Epithelial cell of esophagus (primary cell): Measurements from ENCODE around the gene BTBD18.

Experiments
- DNase-seq: peaks from one replicate; pipeline ENCODE4 v3.0.0; 2010; ENCODE audit warnings: low read depth
- H3K4me3 ChIP-seq: 2 replicates; pipeline ENCODE4 v1.5.1; 2011; ENCODE audit warnings: mild to moderate bottlenecking, low read length, control low read depth
- CTCF ChIP-seq: IDR thresholded peaks from 2 replicates; pipeline ENCODE4 v1.5.1; 2011; ENCODE audit warnings: low read depth, mild to moderate bottlenecking, low read length, control low read depth, inconsistent platforms; ENCODE audit not compliant: insufficient read depth; ENCODE audit errors: missing control alignments

Gene BTBD18

DNA sequence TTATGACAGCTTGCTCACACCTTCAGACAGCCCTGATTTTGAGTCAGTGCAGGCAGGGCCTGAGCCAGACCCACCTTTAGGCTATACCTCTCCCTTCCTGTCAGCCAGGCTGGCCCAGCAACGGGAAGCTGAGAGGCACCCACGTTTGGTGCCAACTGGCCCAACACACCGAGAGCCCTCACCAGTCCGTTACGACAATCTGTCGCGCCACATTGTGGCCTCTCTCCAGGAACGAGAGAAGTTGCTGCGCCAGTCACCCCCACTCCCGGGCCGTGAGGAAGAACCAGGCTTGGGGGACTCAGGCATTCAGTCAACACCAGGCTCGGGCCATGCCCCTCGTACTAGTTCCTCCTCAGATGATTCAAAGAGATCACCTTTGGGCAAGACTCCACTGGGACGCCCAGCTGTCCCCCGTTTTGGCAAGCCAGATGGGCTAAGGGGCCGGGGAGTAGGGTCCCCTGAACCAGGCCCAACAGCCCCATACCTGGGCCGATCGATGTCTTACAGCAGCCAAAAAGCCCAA lies 52.7 kb downstream of the BTBD18 start:
- TF ChIP-seq CTCF, result no peak
- no peak for DNase-seq
- H3K4me3 ChIP-seq, result no peak overlapping the region
